HG03442 (cell line): ENCODE measurements around the gene EVI5L.

Experiments
- ATAC-seq: cut with Tn5 transposase; IDR thresholded peaks from one replicate; pipeline ENCODE4 v1.9.1; 2021; ENCODE audit warnings: mild to moderate bottlenecking, moderate library complexity; ENCODE audit not compliant: unreplicated experiment

EVI5L gene

GRCh38 chr19:7859831-7860713 lies 30.1 kb downstream of the EVI5L start:
- ATAC-seq = no peak

- no peak for ATAC-seq
These were observed 30.9 kb downstream of the EVI5L start for GRCh38 chr19:7860714-7861618.

- no peak for ATAC-seq
These were observed 31.8 kb downstream of the EVI5L start for GRCh38 chr19:7861619-7862412.

GRCh38 chr19:7862413-7862951 lies 32.5 kb downstream of the EVI5L start:
- ATAC-seq = no peak

GRCh38 chr19:7863157-7863970 lies 33.3 kb downstream of the EVI5L start:
- ATAC-seq = no peak

- ATAC-seq = no peak
These were observed 34.1 kb downstream of the EVI5L start for GRCh38 chr19:7863971-7864689.

- no peak for ATAC-seq
These were observed 34.7 kb downstream of the EVI5L start for GRCh38 chr19:7864690-7865074.

- ATAC-seq = no peak
These were observed 35.4 kb downstream of the EVI5L start for GRCh38 chr19:7865262-7865911.

GRCh38 chr19:7866399-7867091 lies 36.5 kb downstream of the EVI5L start:
- no peak for ATAC-seq

GRCh38 chr19:7867092-7867844 lies 37.2 kb downstream of the EVI5L start:
- ATAC-seq = no peak

GRCh38 chr19:7868326-7868670 lies 38.3 kb downstream of the EVI5L start:
- no peak for ATAC-seq

- ATAC-seq = peak; percentile 65
These were observed 38.8 kb downstream of the EVI5L start for GRCh38 chr19:7868671-7869452.

- ATAC-seq = peak; percentile 56
These were observed 39.5 kb downstream of the EVI5L start for GRCh38 chr19:7869453-7869909.

GRCh38 chr19:7869910-7870511 lies 40.0 kb downstream of the EVI5L start:
- no peak for ATAC-seq

GRCh38 chr19:7870571-7871436 lies 40.8 kb downstream of the EVI5L start:
- no peak for ATAC-seq
